Measurements from ENCODE around the gene NIPBL.
A peak's percentile ranks its signal among the peaks of the same experiment; 100 is the strongest.
"Not testable (repeated sequence)": the region's sequence is repeated elsewhere in the genome, so short reads cannot be mapped to it uniquely, and the experiment has no call there.

NIPBL gene

DNA sequence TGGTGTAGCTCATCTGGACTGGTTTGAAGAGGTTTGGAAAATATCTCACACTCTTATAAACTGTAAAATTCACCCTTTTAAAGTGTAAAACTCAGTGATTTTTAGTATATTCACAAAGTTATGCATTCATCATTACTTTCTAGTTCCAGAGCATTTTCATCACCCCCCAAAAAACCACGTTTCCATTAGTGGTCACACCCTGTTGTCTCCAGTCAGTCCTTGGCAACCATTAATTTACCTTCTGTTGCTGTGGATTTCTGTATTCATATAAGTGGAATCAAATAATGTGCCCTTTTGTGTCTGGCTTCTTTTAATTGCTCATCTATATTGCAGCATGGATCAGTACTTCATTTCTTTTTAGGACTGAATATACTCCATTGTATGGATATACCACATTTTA, 18.4 kb downstream of the NIPBL start:
- TF ChIP-seq, protein P1, sequence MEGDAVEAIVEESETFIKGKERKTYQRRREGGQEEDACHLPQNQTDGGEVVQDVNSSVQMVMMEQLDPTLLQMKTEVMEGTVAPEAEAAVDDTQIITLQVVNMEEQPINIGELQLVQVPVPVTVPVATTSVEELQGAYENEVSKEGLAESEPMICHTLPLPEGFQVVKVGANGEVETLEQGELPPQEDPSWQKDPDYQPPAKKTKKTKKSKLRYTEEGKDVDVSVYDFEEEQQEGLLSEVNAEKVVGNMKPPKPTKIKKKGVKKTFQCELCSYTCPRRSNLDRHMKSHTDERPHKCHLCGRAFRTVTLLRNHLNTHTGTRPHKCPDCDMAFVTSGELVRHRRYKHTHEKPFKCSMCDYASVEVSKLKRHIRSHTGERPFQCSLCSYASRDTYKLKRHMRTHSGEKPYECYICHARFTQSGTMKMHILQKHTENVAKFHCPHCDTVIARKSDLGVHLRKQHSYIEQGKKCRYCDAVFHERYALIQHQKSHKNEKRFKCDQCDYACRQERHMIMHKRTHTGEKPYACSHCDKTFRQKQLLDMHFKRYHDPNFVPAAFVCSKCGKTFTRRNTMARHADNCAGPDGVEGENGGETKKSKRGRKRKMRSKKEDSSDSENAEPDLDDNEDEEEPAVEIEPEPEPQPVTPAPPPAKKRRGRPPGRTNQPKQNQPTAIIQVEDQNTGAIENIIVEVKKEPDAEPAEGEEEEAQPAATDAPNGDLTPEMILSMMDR (IDR thresholded peaks at IDR 0.05; ENCODE audit: insufficient read depth, low read depth, low read length, missing control alignments) = no peak
- DNase-seq (ENCODE audit: low read depth) = no peak
- no peak overlapping the region for H3K4me3 ChIP-seq (ENCODE audit: low read length)

DNA sequence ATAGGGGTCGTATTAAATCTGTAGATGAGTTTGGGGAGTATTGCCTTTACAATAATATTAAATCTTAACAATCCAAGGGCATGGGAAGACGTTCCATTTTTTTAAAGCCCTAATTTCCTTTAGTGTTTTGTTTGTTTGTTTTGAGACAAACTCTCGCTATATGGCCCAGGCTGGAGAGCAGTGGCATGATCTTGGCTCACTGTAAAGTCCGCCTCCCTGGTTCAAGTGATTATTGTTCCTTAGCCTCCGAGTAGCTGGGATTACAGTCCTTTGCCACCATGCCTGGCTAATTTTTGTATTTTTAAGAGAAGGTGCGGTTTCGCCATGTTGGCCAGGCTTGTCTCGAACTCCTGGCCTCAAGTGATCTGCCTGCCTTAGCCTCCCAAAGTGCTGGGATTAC, 19.9 kb downstream of the NIPBL start:
- no peak overlapping the region for H3K4me3 ChIP-seq (ENCODE audit: low read length)
- DNase-seq (ENCODE audit: low read depth) = no peak
- TF ChIP-seq, protein P1 (IDR thresholded peaks at IDR 0.05; ENCODE audit: insufficient read depth, low read depth, low read length, missing control alignments) = no peak

DNA sequence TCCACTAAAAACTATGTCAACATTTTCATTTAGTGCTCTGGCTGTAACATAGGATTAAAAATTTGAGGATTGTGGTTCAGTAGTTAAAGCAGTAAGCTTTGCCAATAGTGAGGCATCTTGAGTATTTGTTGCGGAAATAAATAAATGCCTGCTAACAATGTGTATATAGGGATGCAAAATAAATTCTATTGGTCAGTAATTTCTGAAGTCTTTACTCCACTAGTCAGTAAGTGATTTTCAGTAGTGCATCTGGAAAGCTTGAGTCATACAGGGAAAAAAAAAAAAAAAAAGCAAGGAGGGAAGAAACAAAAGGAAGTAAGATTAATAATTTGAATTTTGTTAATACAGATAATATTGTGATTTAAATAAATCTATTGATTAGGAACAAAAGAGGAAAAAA, 21.0 kb downstream of the NIPBL start:
- DNase-seq (ENCODE audit: low read depth) = peak; percentile 16
- no peak overlapping the region for H3K4me3 ChIP-seq (ENCODE audit: low read length)
- TF ChIP-seq, protein P1 (IDR thresholded peaks at IDR 0.05; ENCODE audit: insufficient read depth, low read depth, low read length, missing control alignments) = no peak

DNA sequence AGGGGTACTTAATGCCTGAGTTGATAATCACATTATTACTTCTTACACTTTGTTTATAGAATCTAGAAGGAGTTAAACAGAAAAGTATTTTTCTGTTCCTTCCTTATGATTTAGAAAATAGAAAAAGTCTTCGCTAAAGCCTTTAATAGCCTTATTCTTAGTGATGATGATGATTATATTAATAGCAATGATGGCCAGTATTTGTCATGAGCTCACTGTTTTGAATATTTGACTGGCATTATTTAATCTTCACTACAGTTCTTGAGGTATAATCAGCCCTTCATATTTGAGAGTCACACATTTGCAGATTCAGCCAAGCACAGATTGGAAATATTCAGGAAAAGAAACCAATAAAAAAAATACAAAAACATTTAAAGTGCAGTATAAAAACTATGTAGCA, 23.3 kb downstream of the NIPBL start:
- no peak overlapping the region for H3K4me3 ChIP-seq (ENCODE audit: low read length)
- TF ChIP-seq, protein P1 (IDR thresholded peaks at IDR 0.05; ENCODE audit: insufficient read depth, low read depth, low read length, missing control alignments) = no peak
- no peak for DNase-seq (ENCODE audit: low read depth)

DNA sequence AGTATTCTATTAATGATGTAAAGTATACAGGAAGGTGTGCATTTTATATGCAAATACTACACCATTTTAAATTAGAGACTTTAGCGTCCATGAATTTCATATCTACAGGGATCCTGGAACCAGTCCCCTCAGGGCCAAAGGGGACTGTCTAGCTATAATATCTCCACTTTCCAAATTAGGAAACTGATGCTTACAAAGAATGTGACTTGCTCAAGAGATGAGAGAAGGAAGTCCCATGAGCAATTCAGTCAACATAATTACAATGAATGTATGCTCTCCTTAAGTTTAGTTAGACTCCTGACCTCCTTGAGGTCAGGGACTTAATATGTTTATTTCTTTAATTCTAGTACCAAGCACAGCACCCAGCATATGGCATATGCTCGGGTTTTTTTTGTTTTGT, 23.7 kb downstream of the NIPBL start:
- TF ChIP-seq, protein P1 (IDR thresholded peaks at IDR 0.05; ENCODE audit: insufficient read depth, low read depth, low read length, missing control alignments) = no peak
- H3K4me3 ChIP-seq (ENCODE audit: low read length) = no peak overlapping the region
- peak; percentile 11 for DNase-seq (ENCODE audit: low read depth)

DNA sequence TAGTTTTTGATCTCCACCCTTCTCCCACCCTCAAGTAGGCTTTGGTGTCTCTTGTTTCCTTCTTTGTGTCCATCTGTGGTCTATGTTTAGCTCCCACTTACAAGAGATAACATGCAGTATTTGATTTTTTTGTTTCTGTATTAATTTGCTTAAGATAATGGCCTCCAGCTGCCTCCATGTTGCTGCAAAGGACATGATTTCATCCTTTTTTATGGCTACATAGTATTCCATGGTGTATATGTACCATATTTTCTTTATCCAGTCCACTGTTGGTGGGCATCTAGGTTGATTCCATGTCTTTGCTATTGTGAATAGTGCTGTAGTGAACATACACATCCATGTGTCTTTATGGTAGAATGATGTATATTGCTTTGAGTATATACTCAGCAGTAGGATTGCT, 24.5 kb downstream of the NIPBL start:
- not testable (repeated sequence) for DNase-seq (ENCODE audit: low read depth); H3K4me3 ChIP-seq (ENCODE audit: low read length)

DNA sequence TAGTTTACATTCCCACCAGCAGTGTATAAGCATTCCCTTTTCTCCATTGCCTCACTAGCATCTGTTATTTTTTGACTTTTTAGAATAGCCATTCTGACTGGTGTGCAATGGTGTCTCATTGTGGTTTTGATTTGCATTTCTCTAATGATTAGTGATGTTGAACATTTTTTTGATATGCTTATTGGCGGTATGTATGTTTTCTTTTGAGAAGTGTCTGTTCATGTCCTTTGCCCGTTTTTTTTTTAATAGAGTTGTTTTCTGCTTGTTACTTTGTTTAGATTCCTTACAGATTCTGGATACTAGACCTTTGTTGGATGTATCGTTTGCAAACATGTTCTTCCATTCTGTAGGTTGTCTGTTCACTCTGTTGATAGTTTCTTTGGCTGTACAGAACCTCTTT, 25.3 kb downstream of the NIPBL start:
- TF ChIP-seq, protein P1 (IDR thresholded peaks at IDR 0.05; ENCODE audit: insufficient read depth, low read depth, low read length, missing control alignments) = no peak
- no peak for DNase-seq (ENCODE audit: low read depth)
- no peak overlapping the region for H3K4me3 ChIP-seq (ENCODE audit: low read length)

DNA sequence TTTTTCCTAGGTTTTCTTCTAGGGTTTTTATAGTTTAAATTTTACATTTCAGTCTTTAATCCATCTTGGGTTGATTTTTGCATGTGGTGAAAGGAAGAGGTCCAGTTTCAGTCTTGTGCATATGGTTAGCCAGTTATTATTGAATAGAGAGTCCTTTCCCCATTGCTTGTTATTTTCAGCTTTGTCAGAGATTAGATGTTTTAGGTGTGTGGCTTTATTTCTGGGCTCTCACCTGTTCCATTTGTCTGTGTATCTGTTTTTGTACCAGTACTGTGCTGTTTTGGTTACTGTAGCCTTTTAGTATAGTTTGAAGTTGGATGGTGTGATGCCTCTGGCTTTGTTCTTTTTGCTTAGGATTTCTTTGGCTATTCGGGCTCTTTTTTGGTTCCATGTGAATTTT, 25.8 kb downstream of the NIPBL start:
- H3K4me3 ChIP-seq (ENCODE audit: low read length) = no peak overlapping the region
- no peak for DNase-seq (ENCODE audit: low read depth)
- TF ChIP-seq, protein P1 (IDR thresholded peaks at IDR 0.05; ENCODE audit: insufficient read depth, low read depth, low read length, missing control alignments) = no peak

All from epithelial cell of esophagus (primary cell).